Spleen (tissue), 7 donors: ENCODE results near the gene STX18.

Experiments
- CTCF ChIP-seq, 11 experiments: fragments of 200-600 bp in 7 of 11; fragments of 450-650 bp in 4 of 11; sonication (generic) in 4 of 11; IDR thresholded peaks in 8 of 11; conservative IDR thresholded peaks in 3 of 11; 1 replicate in 7 of 11; 2 replicates in 4 of 11; pipeline versions ENCODE4 v1.4.0 to v1.8.0; 2016 to 2021; ENCODE audit warnings: antibody characterized with exemption in 11 of 11, inconsistent platforms in 4 of 11, mild to moderate bottlenecking in 1 of 11
- POLR2A ChIP-seq, 3 donors: fragments of 450-650 bp; IDR thresholded peaks; one replicate each; pipeline ENCODE4 v1.5.1; 2017; ENCODE audit warnings: antibody characterized with exemption in 3 of 3, mild to moderate bottlenecking in 1 of 3
- POLR2AphosphoS5 ChIP-seq, 3 donors: sonication (generic); formaldehyde crosslinking; IDR thresholded peaks; one replicate each; pipeline ENCODE4 v1.5.1; 2017; ENCODE audit warnings: antibody characterized with exemption in 3 of 3
- donor health status: DM: no; HTN: no; CAD: no; lungs with moderate emphysema.
- donor health status: DM: no; HTN: no; CAD: no.
- donor health status: DM: no; HTN: no; CAD: no.

DNA sequence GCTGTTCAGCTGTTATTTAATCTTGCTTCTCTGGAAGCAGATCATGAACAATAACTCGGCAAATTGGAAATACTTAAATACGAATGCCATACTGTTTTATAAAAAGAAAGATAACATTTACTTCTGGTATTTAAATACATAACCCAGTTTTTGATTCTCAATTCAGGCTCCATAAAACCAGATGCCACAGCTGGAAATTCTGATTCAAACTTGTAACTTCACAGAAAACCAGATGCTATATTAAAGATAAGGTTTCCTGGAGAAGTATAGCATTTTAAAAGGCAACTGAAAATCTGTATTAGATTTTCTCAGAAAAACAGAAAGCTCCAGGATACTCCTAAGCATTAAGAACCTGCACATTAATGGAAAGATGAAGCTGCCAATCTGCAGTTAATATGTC is 40.2 kb downstream of the STX18 start:
- TF ChIP-seq CTCF (IDR thresholded peaks at IDR 0.05 in 8 of 11, conservative IDR thresholded peaks at IDR 0.05 in 3 of 11) (no peak), POLR2AphosphoS5 (IDR thresholded peaks at IDR 0.05) (no peak), POLR2A (IDR thresholded peaks at IDR 0.05) (no peak)
